ENCODE measurements around the gene REXO4. TPM values are rescaled to one million over a fixed set of nuclear protein-coding genes. Genes with fewer than 3 reads are reported as not detected.

Gene REXO4
- total and polyA plus RNA-seq, 2 of the 13 experiments (the other 11 are each of a cell fraction or from before 2014, with no cell fraction given), result 18.5 to 30.4 TPM

- no peak for TF ChIP-seq ZNF280B (CRISPR knock-in tag; IDR thresholded peaks at IDR 0.05; ENCODE audit: borderline replicate concordance)
- TF ChIP-seq ZNF274 (CRISPR knock-in tag; IDR thresholded peaks at IDR 0.05), result peak; percentile 42; the same call in 1 of the 2 replicates
- no peak for TF ChIP-seq MLLT10 (CRISPR knock-in tag; IDR thresholded peaks at IDR 0.05)
- TF ChIP-seq NCOR1 (IDR thresholded peaks at IDR 0.05; ENCODE audit: borderline replicate concordance, low read length), result no peak; the same call in 1 of the 2 replicates
- TF ChIP-seq ZBTB1 (CRISPR knock-in tag; IDR thresholded peaks at IDR 0.05; ENCODE audit: borderline replicate concordance), result no peak
- no peak for TF ChIP-seq ZNF597 (CRISPR knock-in tag; IDR thresholded peaks at IDR 0.05)
- no peak for TF ChIP-seq THAP7 (CRISPR knock-in tag; IDR thresholded peaks at IDR 0.05)
- TF ChIP-seq ZSCAN21 (CRISPR knock-in tag; IDR thresholded peaks at IDR 0.05; ENCODE audit: borderline replicate concordance), result no peak
- no peak for TF ChIP-seq MTERF4 (CRISPR knock-in tag; IDR thresholded peaks at IDR 0.05)
- TF ChIP-seq ZBTB14 (CRISPR knock-in tag; IDR thresholded peaks at IDR 0.05), result no peak
- TF ChIP-seq FIP1L1 (IDR thresholded peaks at IDR 0.05; ENCODE audit: borderline replicate concordance, insufficient read depth, low read depth, low read length), result no peak
- no peak for TF ChIP-seq CHD2 (IDR thresholded peaks at IDR 0.05; ENCODE audit: low read depth, low read length)
- TF ChIP-seq ZSCAN31 (CRISPR knock-in tag; IDR thresholded peaks at IDR 0.05; ENCODE audit: low read depth), result peak; percentile 43; the same call in 1 of the 2 replicates
- TF ChIP-seq TGIF2 (CRISPR knock-in tag; IDR thresholded peaks at IDR 0.05), result no peak
- no peak for TF ChIP-seq LCORL (IDR thresholded peaks at IDR 0.05)
- TF ChIP-seq LCORL (CRISPR knock-in tag; IDR thresholded peaks at IDR 0.05), result no peak; the same call in 1 of the 2 replicates
- TF ChIP-seq ZNF484 (CRISPR knock-in tag; IDR thresholded peaks at IDR 0.05; ENCODE audit: borderline replicate concordance, low read depth), result no peak
- TF ChIP-seq MLXIP (CRISPR knock-in tag; IDR thresholded peaks at IDR 0.05; ENCODE audit: borderline replicate concordance), result no peak
- TF ChIP-seq HCFC1 (IDR thresholded peaks at IDR 0.05; ENCODE audit: low read depth, low read length), result no peak
- no peak for TF ChIP-seq KDM4B (CRISPR knock-in tag; IDR thresholded peaks at IDR 0.05)
Measured at GRCh38 chr9:133375116-133375723, 42.6 kb downstream of the REXO4 start (continued).
